ACC112 (cell line): Measurements from ENCODE around the gene POU2F3.

Experiments used
- H2AFZ ChIP-seq: fragments of 200-600 bp; sonication (generic); one replicate; pipeline ENCODE4 v1.6.0; 2017; ENCODE audit warnings: antibody characterized with exemption, low read length; ENCODE audit not compliant: unreplicated experiment
- H3K27ac ChIP-seq: fragments of 200-600 bp; sonication (generic); 2 replicates; pipeline ENCODE4 v1.5.1; 2014; ENCODE audit warnings: low read depth, mild to moderate bottlenecking, antibody characterized with exemption, low read length, moderate library complexity
- H3K27me3 ChIP-seq: fragments of 200-600 bp; sonication (generic); 2 replicates; pipeline ENCODE4 v1.6.1; 2014; ENCODE audit warnings: mild to moderate bottlenecking, antibody characterized with exemption, low read length, moderate library complexity, mixed read lengths; ENCODE audit not compliant: insufficient read depth
- H3K36me3 ChIP-seq: fragments of 200-600 bp; sonication (generic); 2 replicates; pipeline ENCODE4 v1.6.1; 2016; ENCODE audit warnings: mild to moderate bottlenecking, antibody characterized with exemption, low read length, moderate library complexity, mixed read lengths; ENCODE audit not compliant: insufficient read depth
- H3K4me1 ChIP-seq: fragments of 200-600 bp; sonication (generic); one replicate; pipeline ENCODE4 v1.6.1; 2016; ENCODE audit warnings: low read length, mixed read lengths; ENCODE audit not compliant: insufficient read depth, unreplicated experiment, control insufficient read depth
- H3K4me3 ChIP-seq: fragments of 200-600 bp; sonication (generic); 2 replicates; pipeline ENCODE4 v1.5.1; 2014; ENCODE audit warnings: mild to moderate bottlenecking, low read depth, low read length
- H3K79me2 ChIP-seq: fragments of 200-600 bp; sonication (generic); one replicate; pipeline ENCODE4 v1.6.0; 2016; ENCODE audit warnings: low read length; ENCODE audit not compliant: control insufficient read depth, unreplicated experiment, insufficient read depth

Gene POU2F3

DNA sequence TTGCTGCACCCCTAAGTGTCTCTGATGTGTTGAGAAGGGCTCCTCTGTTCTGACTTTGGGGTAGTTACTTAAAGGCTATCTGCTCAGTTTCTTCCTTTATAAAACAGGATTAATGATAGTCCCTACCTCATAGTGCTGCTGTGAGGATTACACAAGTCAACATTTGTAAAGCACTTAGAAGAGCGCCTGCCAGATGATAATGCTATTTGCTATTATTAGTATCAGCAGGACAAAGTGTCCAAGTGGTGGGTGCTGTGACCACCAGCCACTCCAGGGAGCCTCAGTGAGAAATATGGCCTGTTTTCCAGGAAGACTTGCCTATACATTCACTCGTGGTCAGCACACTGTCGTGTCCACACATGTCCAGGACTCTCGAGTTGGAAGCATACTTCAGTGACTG is 16.2 kb downstream of the POU2F3 start:
- peaks cover 82% of the 10 kb centered on the region for H3K27me3 ChIP-seq
- H3K79me2 ChIP-seq: no peaks in the 10 kb centered on the region

GRCh38 chr11:120256779-120257178 is 16.8 kb downstream of the POU2F3 start:
- H3K4me1 ChIP-seq: no peaks in the 10 kb centered on the region
- H3K79me2 ChIP-seq: no peaks in the 10 kb centered on the region
- H3K27me3 ChIP-seq: peaks cover 88% of the 10 kb centered on the region

More for the DNA sequence above, 16.2 kb downstream of the POU2F3 start:
- H3K4me1 ChIP-seq: no peaks in the 10 kb centered on the region
- no peak overlapping the region for H3K27ac ChIP-seq
- no peaks in the 10 kb centered on the region for H3K36me3 ChIP-seq
- no peak overlapping the region for H2AFZ ChIP-seq
- no peak overlapping the region for H3K4me3 ChIP-seq

DNA sequence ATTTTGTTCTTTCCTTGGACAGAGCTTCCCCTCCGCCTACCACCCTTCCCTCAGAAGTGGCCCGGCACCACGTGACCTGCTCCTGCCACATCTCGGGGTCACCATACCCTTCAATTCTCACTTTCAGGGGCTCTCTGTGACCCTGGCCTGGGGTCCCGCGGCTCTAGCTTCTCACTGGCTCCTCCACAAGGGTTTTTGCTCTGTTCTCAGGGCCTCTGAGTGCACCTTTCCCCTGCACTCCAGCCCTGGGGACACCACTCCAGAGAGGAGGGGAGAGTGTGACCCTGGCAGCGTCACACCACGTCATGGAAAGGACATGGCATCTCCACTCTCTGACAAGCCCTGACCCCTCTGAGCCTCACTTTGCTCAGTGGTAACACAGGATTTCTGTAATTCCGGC is 17.4 kb downstream of the POU2F3 start:
- Histone ChIP-seq H3K4me3 (no peak overlapping the region), H3K27ac (no peak overlapping the region), H2AFZ (no peak overlapping the region), H3K27me3 (peaks cover 92% of the 10 kb centered on the region), H3K79me2 (no peaks in the 10 kb centered on the region), H3K36me3 (no peaks in the 10 kb centered on the region), H3K4me1 (no peaks in the 10 kb centered on the region)

More at GRCh38 chr11:120256779-120257178, 16.8 kb downstream of the POU2F3 start:
- no peaks in the 10 kb centered on the region for H3K36me3 ChIP-seq
- no peak overlapping the region for H3K27ac ChIP-seq
- no peak overlapping the region for H3K4me3 ChIP-seq
- H2AFZ ChIP-seq: no peak overlapping the region

GRCh38 chr11:120258661-120259060 is 18.7 kb downstream of the POU2F3 start:
- H3K4me3 ChIP-seq: no peak overlapping the region
- no peak overlapping the region for H3K27ac ChIP-seq
- H3K27me3 ChIP-seq: peaks cover 92% of the 10 kb centered on the region
- no peaks in the 10 kb centered on the region for H3K4me1 ChIP-seq
- no peaks in the 10 kb centered on the region for H3K79me2 ChIP-seq
- no peak overlapping the region for H2AFZ ChIP-seq
- no peaks in the 10 kb centered on the region for H3K36me3 ChIP-seq

GRCh38 chr11:120259241-120259640 is 19.3 kb downstream of the POU2F3 start:
- Histone ChIP-seq H2AFZ (no peak overlapping the region), H3K36me3 (no peaks in the 10 kb centered on the region), H3K4me3 (no peak overlapping the region), H3K27ac (no peak overlapping the region), H3K27me3 (peaks cover 90% of the 10 kb centered on the region), H3K79me2 (no peaks in the 10 kb centered on the region), H3K4me1 (no peaks in the 10 kb centered on the region)

DNA sequence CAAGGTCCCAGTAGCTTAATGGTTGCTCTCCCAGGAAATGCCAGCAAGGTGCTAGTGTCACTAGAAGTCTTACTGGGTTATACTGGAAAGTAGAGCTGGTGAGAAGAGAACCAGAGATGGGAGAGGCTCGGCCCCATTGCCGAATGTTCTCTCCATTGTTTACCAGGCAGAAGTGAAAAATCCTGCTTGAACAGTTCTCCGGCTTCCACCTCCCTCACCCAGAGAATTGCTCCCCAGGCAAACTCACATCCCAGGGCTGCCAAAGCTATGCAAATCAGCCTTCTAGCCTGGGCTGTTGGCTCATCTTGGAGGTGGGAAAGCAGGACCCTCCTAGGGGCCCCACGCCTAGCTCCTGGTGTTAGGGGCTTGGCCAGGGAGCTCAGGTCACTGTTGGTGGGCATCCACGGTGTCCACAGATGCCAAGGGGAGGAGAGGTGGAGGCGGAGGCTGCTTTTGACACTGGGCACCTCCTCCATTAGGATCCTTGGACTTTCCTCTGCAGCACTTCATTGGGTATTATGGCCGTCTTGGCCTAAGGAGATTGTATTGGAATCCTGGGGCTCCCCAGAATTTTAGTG is 20.1 kb downstream of the POU2F3 start:
- no peak overlapping the region for H3K4me3 ChIP-seq

DNA sequence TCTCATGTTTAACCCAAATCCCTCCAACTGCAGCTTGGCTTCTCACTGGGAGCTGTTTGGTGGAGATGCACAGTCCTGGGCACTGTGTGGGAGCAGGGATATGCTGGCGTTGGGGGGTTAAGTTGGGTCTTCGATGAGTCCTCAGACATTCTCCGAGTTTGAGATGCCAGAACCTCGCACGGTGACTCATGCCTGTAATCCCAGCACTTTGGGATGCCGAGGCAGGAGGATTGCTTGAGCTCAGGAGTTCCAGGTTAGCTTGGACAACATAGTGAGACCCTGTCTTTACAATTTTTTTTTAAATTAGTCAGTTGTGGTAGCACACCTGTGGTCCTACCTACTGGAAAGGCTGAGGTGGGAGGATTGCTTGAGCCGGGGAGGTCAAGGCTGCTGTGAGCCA is 20.7 kb downstream of the POU2F3 start:
- H3K4me3 ChIP-seq: no peak overlapping the region
- H3K36me3 ChIP-seq: no peaks in the 10 kb centered on the region
- no peaks in the 10 kb centered on the region for H3K79me2 ChIP-seq
- peaks cover 90% of the 10 kb centered on the region for H3K27me3 ChIP-seq
- no peak overlapping the region for H3K27ac ChIP-seq
- H3K4me1 ChIP-seq: no peaks in the 10 kb centered on the region
- no peak overlapping the region for H2AFZ ChIP-seq

More for the DNA sequence above, 20.1 kb downstream of the POU2F3 start:
- Histone ChIP-seq H2AFZ (no peak overlapping the region), H3K27me3 (peaks cover 90% of the 10 kb centered on the region), H3K79me2 (no peaks in the 10 kb centered on the region), H3K4me1 (no peaks in the 10 kb centered on the region), H3K27ac (no peak overlapping the region), H3K36me3 (no peaks in the 10 kb centered on the region)

DNA sequence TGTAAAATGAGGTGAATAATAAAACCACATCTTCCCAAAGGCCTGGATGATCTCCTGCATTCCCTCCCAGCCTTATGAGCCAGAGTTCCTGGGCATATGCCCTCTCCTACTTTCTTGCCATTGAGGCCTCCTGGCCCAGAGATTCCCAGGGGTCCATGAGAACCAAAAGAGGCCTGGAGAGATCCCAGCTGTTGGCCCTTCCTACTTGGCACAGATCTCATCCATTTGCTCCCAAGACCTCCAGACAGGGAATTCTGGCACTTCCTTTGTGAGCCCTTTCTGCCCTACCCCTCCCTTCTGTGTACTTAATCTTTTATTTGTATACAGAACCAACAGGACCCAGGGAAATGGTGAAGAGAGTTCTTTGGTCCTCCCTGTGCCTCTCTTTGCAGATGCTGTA is 21.4 kb downstream of the POU2F3 start:
- Histone ChIP-seq H3K27me3 (peaks cover 90% of the 10 kb centered on the region), H3K36me3 (no peaks in the 10 kb centered on the region), H3K79me2 (no peaks in the 10 kb centered on the region), H3K27ac (no peak overlapping the region), H2AFZ (no peak overlapping the region), H3K4me1 (no peaks in the 10 kb centered on the region), H3K4me3 (no peak overlapping the region)

DNA sequence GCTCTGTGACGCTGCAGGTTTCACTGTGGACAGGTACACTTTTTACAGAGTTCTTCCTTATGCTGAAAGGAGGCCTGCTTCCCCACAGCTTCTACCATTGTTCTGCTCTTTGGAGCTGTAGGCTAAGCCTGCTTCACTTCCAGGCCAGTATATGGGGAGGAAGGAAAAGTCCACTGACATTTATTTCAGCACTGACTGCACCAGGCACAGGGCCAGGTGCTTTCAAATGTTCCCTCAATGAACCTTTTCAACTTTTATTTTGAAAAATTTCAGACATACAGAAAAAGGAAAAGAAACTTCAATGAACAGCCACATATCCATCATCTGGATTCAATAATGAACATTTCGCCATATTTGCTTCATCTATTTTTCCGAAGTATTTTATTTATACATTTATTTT is 22.0 kb downstream of the POU2F3 start:
- Histone ChIP-seq H3K79me2 (no peaks in the 10 kb centered on the region), H3K27me3 (peaks cover 90% of the 10 kb centered on the region), H3K27ac (no peak overlapping the region), H3K4me3 (no peak overlapping the region), H3K4me1 (no peaks in the 10 kb centered on the region), H3K36me3 (no peaks in the 10 kb centered on the region), H2AFZ (no peak overlapping the region)

DNA sequence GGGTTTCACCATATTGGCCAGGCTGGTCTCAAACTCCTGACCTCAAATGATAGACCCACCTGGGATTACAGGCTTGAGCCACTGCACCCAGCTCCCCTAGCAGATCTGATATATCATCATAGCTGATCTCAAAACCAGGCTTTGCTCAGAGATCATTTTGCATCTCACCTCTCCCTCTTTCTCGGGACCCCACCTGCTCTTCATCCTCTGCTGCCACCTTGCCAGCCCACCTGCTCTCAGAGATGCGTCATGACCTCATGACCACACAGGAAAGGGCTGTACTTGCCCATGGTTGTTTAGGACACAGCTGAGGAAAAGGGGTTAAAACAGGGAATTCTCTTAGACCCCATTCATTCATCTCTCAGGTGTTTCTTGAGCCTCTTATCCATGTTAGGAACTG is 27.4 kb downstream of the POU2F3 start:
- H3K27ac ChIP-seq: no peak overlapping the region
- H3K79me2 ChIP-seq: no peaks in the 10 kb centered on the region
- peaks cover 72% of the 10 kb centered on the region for H3K27me3 ChIP-seq
- no peak overlapping the region for H3K4me3 ChIP-seq
- H3K36me3 ChIP-seq: no peaks in the 10 kb centered on the region
- H2AFZ ChIP-seq: no peak overlapping the region
- H3K4me1 ChIP-seq: peaks cover under 1% of the 10 kb centered on the region

- Histone ChIP-seq H3K27ac (no peak overlapping the region), H3K4me1 (peaks cover 6% of the 10 kb centered on the region), H3K36me3 (no peaks in the 10 kb centered on the region), H2AFZ (no peak overlapping the region), H3K27me3 (peaks cover 63% of the 10 kb centered on the region), H3K4me3 (no peak overlapping the region), H3K79me2 (no peaks in the 10 kb centered on the region)
Observed at GRCh38 chr11:120268686-120269085, 28.7 kb downstream of the POU2F3 start.
